Measurements from ENCODE around the gene NUDT22.

DNA sequence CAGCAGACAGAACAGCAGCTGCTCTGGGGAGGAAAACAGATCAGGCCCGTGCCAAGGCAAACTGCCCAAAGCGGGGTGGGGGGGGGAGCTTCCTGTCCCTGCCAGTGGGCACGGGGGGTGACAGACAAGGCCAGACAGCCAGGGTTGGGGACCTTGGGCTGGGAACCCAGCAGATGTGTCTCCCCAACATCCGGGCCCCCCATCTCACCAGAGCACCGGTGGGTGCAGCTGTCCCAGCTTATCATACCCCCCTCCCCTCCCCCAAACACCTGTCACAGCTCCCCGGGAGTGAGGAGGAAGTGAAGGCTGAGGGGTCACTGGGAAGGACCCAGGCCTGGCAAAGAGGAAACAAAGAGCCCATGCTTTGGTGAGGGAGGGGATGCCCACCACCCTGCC, 19.3 kb downstream of the NUDT22 start:
- TF ChIP-seq, protein P1, sequence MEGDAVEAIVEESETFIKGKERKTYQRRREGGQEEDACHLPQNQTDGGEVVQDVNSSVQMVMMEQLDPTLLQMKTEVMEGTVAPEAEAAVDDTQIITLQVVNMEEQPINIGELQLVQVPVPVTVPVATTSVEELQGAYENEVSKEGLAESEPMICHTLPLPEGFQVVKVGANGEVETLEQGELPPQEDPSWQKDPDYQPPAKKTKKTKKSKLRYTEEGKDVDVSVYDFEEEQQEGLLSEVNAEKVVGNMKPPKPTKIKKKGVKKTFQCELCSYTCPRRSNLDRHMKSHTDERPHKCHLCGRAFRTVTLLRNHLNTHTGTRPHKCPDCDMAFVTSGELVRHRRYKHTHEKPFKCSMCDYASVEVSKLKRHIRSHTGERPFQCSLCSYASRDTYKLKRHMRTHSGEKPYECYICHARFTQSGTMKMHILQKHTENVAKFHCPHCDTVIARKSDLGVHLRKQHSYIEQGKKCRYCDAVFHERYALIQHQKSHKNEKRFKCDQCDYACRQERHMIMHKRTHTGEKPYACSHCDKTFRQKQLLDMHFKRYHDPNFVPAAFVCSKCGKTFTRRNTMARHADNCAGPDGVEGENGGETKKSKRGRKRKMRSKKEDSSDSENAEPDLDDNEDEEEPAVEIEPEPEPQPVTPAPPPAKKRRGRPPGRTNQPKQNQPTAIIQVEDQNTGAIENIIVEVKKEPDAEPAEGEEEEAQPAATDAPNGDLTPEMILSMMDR (IDR thresholded peaks at IDR 0.05) = no peak
- TF ChIP-seq EP300 (IDR thresholded peaks at IDR 0.05) = no peak
